ENCODE data around the gene DLGAP1. TPM values are rescaled to one million over a fixed set of nuclear protein-coding genes. Genes with fewer than 3 reads are reported as not detected.

DLGAP1 gene
- total and polyA plus RNA-seq, 2 of the 13 experiments (the other 11 are each of a cell fraction or from before 2014, with no cell fraction given) = 0.01 TPM; not detected in 1

DNA sequence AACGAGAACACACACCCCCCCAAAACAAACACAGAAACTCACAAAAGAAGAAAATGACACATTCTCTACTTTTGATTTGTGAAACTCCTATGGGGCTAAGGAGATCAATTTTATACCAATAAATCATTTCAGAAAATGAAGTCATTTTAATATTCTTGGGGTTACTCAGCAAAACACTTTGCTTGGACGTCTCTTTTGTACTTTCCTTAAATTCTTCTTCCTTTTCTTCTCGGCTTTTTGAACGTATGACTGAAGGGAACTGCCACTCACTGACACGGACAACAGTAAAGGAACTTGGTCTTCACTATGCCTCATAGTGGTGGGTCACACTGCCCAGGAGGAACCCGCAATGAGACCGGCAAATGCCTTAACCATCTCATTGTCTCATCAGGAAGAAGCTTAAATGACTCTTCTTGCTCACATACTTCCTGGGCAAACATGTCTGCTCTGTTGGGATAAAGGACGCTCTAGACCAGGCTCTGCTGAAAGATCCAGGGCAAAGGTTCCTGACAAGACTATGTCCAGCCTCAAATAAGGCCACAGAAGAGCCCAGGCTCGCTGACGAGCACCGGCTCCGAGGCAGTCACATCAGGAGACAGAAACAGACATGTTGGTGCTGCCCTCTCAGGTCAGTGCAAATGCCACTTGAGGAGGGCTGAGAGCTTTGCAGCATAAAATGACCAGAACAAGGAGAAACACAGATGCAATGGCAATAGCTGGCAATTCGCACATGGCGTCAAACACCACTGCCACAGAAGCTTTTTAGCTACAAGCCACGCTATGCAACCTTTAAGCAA is 799.7 kb downstream of the DLGAP1 start (continued):
- TF ChIP-seq, protein P1, sequence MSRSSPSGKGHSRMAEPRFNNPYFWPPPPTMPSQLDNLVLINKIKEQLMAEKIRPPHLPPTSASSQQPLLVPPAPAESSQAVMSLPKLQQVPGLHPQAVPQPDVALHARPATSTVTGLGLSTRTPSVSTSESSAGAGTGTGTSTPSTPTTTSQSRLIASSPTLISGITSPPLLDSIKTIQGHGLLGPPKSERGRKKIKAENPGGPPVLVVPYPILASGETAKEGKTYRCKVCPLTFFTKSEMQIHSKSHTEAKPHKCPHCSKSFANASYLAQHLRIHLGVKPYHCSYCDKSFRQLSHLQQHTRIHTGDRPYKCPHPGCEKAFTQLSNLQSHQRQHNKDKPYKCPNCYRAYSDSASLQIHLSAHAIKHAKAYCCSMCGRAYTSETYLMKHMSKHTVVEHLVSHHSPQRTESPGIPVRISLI (CRISPR knock-in tag; IDR thresholded peaks at IDR 0.05; ENCODE audit: borderline replicate concordance) = no peak
- TF ChIP-seq ZNF605 (CRISPR knock-in tag; IDR thresholded peaks at IDR 0.05) = no peak
- TF ChIP-seq HNRNPH1 (optimal IDR thresholded peaks at IDR 0.05; ENCODE audit: low read depth, low read length) = no peak
- peak; percentile 41; the same call in 1 of the 2 replicates for TF ChIP-seq ZNF292 (CRISPR knock-in tag; IDR thresholded peaks at IDR 0.05; ENCODE audit: borderline replicate concordance, low read depth)
- TF ChIP-seq HNF4G (IDR thresholded peaks at IDR 0.05; ENCODE audit: borderline replicate concordance, low read depth, low read length) = no peak
- no peak for TF ChIP-seq HNF4G (CRISPR knock-in tag; IDR thresholded peaks at IDR 0.05; ENCODE audit: borderline replicate concordance, low read depth)
- TF ChIP-seq, protein P2, sequence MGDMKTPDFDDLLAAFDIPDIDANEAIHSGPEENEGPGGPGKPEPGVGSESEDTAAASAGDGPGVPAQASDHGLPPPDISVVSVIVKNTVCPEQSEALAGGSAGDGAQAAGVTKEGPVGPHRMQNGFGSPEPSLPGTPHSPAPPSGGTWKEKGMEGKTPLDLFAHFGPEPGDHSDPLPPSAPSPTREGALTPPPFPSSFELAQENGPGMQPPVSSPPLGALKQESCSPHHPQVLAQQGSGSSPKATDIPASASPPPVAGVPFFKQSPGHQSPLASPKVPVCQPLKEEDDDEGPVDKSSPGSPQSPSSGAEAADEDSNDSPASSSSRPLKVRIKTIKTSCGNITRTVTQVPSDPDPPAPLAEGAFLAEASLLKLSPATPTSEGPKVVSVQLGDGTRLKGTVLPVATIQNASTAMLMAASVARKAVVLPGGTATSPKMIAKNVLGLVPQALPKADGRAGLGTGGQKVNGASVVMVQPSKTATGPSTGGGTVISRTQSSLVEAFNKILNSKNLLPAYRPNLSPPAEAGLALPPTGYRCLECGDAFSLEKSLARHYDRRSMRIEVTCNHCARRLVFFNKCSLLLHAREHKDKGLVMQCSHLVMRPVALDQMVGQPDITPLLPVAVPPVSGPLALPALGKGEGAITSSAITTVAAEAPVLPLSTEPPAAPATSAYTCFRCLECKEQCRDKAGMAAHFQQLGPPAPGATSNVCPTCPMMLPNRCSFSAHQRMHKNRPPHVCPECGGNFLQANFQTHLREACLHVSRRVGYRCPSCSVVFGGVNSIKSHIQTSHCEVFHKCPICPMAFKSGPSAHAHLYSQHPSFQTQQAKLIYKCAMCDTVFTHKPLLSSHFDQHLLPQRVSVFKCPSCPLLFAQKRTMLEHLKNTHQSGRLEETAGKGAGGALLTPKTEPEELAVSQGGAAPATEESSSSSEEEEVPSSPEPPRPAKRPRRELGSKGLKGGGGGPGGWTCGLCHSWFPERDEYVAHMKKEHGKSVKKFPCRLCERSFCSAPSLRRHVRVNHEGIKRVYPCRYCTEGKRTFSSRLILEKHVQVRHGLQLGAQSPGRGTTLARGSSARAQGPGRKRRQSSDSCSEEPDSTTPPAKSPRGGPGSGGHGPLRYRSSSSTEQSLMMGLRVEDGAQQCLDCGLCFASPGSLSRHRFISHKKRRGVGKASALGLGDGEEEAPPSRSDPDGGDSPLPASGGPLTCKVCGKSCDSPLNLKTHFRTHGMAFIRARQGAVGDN (CRISPR knock-in tag; IDR thresholded peaks at IDR 0.05) = peak; percentile 40; the same call in 1 of the 2 replicates

Measured in HepG2 (cell line).